ENCODE results near the gene SLC30A2. TPM values are rescaled to one million over a fixed set of nuclear protein-coding genes. Genes with fewer than 3 reads are reported as not detected.

SLC30A2 gene
- total and polyA plus RNA-seq, 3 donors from 2014 or later = 0.24 to 1.0 (median 0.87) TPM

- intact Hi-C loops (cut with DNase I; ENCODE audit: low total_unique reads) = no loop called here
- Histone ChIP-seq H3K27ac (no peak overlapping the region), H3K4me1 (peaks cover 31% of the 10 kb centered on the region)
Observed at GRCh38 chr1:26003262-26003661, 42.7 kb downstream of the SLC30A2 start.

GRCh38 chr1:25999041-25999800, 46.7 kb downstream of the SLC30A2 start:
- DNase-seq = no peak
- Histone ChIP-seq H3K36me3 (ENCODE audit: low read depth, missing control alignments) (no peaks in the 10 kb centered on the region), H3K4me3 (no peak overlapping the region), H3K27ac (peak overlapping the region; percentile 61 to 90), H3K4me1 (peaks cover 28% of the 10 kb centered on the region), H3K27me3 (no peaks in the 10 kb centered on the region), H3K9me3 (no peaks in the 10 kb centered on the region)
- TF ChIP-seq POLR2A (IDR thresholded peaks at IDR 0.05) (no peak), CTCF (IDR thresholded peaks at IDR 0.05) (no peak)
- WGBS, 2 donors = 48 to 50% methylated on average over 18 of the region's 18 CpGs
- intact Hi-C loops (cut with DNase I; ENCODE audit: low total_unique reads) = loop anchor here (5.0 kb wide), 1 partner anchor 102 kb away; no protein-coding TSS in a partner anchor

More at GRCh38 chr1:26003262-26003661, 42.7 kb downstream of the SLC30A2 start:
- no peak overlapping the region for H3K4me3 ChIP-seq
- 76 to 86% methylated on average over 4 of the region's 4 CpGs for WGBS, 2 donors
- no peaks in the 10 kb centered on the region for H3K9me3 ChIP-seq
- no peak for DNase-seq
- no peak for TF ChIP-seq POLR2A (IDR thresholded peaks at IDR 0.05)
- TF ChIP-seq CTCF (IDR thresholded peaks at IDR 0.05) = no peak
- H3K36me3 ChIP-seq (ENCODE audit: low read depth, missing control alignments) = no peaks in the 10 kb centered on the region
- no peaks in the 10 kb centered on the region for H3K27me3 ChIP-seq

- no peaks in the 10 kb centered on the region for H3K36me3 ChIP-seq (ENCODE audit: low read depth, missing control alignments)
- peak within 1 kb of the TSS; percentile 61 to 90 for H3K27ac ChIP-seq
- no peak for TF ChIP-seq POLR2A (IDR thresholded peaks at IDR 0.05)
- peak; percentile 92 to 100 (median 100) for TF ChIP-seq CTCF (IDR thresholded peaks at IDR 0.05)
- H3K27me3 ChIP-seq = no peaks in the 10 kb centered on the region
- intact Hi-C loops (cut with DNase I; ENCODE audit: low total_unique reads) = loop anchor here (5.0 kb wide), 1 partner anchor 101 kb away; no protein-coding TSS in a partner anchor
- DNase-seq = peak; percentile 99
- 1% methylated on average over 30 to 47 of the region's 47 CpGs for WGBS, 2 donors
- peak within 1 kb of the TSS; percentile 61 to 70 for H3K4me3 ChIP-seq
- no peaks in the 10 kb centered on the region for H3K9me3 ChIP-seq
- peaks cover 28% of the 10 kb centered on the region for H3K4me1 ChIP-seq
Observed at GRCh38 chr1:25997828-25998761, 47.8 kb downstream of the SLC30A2 start, which contains the start of gene PAFAH2. TSS of gene PAFAH2 (minus strand) at chr1:25998063. CDS start at chr1:25990816, 7,247 bp downstream.

- peak overlapping the region; percentile 61 to 90 for H3K27ac ChIP-seq
- H3K4me1 ChIP-seq = peaks cover 26% of the 10 kb centered on the region
- H3K36me3 ChIP-seq (ENCODE audit: low read depth, missing control alignments) = no peaks in the 10 kb centered on the region
- peak overlapping the region; percentile 61 to 70 for H3K4me3 ChIP-seq
- H3K27me3 ChIP-seq = no peaks in the 10 kb centered on the region
- no peak for DNase-seq
- intact Hi-C loops (cut with DNase I; ENCODE audit: low total_unique reads) = loop anchor here (5.0 kb wide), 1 partner anchor 100 kb away; no protein-coding TSS in a partner anchor
- TF ChIP-seq CTCF (IDR thresholded peaks at IDR 0.05) (no peak), POLR2A (IDR thresholded peaks at IDR 0.05) (no peak)
- no peaks in the 10 kb centered on the region for H3K9me3 ChIP-seq
- 1% methylated on average over 13 of the region's 13 CpGs for WGBS, 2 donors
Observed at GRCh38 chr1:25996966-25997827, 48.7 kb downstream of the SLC30A2 start.

All from testis (tissue), 3 donors.